Keratinocyte (primary cell): ENCODE results near the gene HS3ST1.

Source experiments
- EZH2 ChIP-seq: IDR thresholded peaks from one replicate; pipeline ENCODE4 v1.6.1; 2012; ENCODE audit warnings: inconsistent platforms, mild to moderate bottlenecking, low read length, moderate library complexity
- TF ChIP-seq, protein P1 (sequence below), 3 experiments: IDR thresholded peaks in 1 of 3; conservative IDR thresholded peaks in 1 of 3; optimal IDR thresholded peaks in 1 of 3; 2 replicates in 2 of 3; 3 replicates in 1 of 3; pipeline versions ENCODE3 to v1.5.1; 2011; ENCODE audit warnings: low read length in 3 of 3, mild to moderate bottlenecking in 3 of 3, moderate library complexity in 2 of 3, control low read depth in 1 of 3, inconsistent platforms in 1 of 3; ENCODE audit not compliant: insufficient read depth in 2 of 3; ENCODE audit errors: extremely low read depth in 1 of 3

DNA sequence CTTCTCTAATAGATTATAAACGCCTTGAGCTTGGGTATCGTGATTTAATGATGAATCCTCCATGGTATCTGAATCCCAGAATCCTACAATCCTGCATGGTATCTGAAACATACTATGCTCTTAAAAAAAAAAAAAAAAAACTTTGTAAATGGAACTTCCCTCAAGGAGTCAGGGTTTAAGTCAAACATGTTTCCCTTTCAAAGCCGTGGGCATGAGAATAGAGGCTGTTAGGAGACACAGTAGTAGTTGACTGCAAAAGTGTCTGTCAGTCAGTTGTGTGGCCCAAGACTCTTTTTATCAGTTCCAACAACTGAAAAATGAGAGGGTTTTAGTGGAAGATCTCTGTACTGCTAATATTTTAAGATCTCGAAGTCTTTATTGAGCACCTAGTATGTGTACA lies 2.4 kb upstream of the HS3ST1 start:
- TF ChIP-seq, protein P1, sequence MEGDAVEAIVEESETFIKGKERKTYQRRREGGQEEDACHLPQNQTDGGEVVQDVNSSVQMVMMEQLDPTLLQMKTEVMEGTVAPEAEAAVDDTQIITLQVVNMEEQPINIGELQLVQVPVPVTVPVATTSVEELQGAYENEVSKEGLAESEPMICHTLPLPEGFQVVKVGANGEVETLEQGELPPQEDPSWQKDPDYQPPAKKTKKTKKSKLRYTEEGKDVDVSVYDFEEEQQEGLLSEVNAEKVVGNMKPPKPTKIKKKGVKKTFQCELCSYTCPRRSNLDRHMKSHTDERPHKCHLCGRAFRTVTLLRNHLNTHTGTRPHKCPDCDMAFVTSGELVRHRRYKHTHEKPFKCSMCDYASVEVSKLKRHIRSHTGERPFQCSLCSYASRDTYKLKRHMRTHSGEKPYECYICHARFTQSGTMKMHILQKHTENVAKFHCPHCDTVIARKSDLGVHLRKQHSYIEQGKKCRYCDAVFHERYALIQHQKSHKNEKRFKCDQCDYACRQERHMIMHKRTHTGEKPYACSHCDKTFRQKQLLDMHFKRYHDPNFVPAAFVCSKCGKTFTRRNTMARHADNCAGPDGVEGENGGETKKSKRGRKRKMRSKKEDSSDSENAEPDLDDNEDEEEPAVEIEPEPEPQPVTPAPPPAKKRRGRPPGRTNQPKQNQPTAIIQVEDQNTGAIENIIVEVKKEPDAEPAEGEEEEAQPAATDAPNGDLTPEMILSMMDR (optimal IDR thresholded peaks at IDR 0.05 in 1 of 3, IDR thresholded peaks at IDR 0.05 in 1 of 3, conservative IDR thresholded peaks at IDR 0.05 in 1 of 3; ENCODE audit: extremely low read depth in 1 of 3, insufficient read depth in 2 of 3, low read length in 3 of 3) = no peak
- no peak for TF ChIP-seq EZH2
